AG04450 (cell line): ENCODE data around the gene TMEM132E. TPM values are rescaled to one million over a fixed set of nuclear protein-coding genes. Genes with fewer than 3 reads are reported as not detected.

ENCODE experiments used
- CTCF ChIA-PET: fragments of 300-600, 350-600 bp; formaldehyde crosslinking; extraction: SDS; loops from one replicate; lab custom pipeline; 2022; ENCODE audit warnings: antibody characterized with exemption, inconsistent platforms; lab: Charles Lee
- POLR2A ChIA-PET: fragments of 350-600 bp; formaldehyde crosslinking; extraction: SDS; loops from one replicate; lab custom pipeline; 2021; ENCODE audit warnings: antibody characterized with exemption, inconsistent platforms; lab: Yijun Ruan, JAX
- DNase-seq: peaks from one replicate; pipeline ENCODE4 v3.0.0-alpha.2; 2011; ENCODE audit warnings: low read depth, low spot score
- H3K27ac ChIP-seq: one replicate; pipeline ENCODE4 v1.5.1; 2012; ENCODE audit warnings: low read depth, low read length, control low read depth
- H3K27me3 ChIP-seq: one replicate; pipeline ENCODE4 v1.6.0; 2012; ENCODE audit warnings: low read length; ENCODE audit not compliant: control insufficient read depth, insufficient read depth
- H3K4me3 ChIP-seq: 2 replicates; pipeline ENCODE4 v1.5.1; 2011; ENCODE audit warnings: mild to moderate bottlenecking, low read depth, low read length, control low read depth
- H3K9me3 ChIP-seq: 2 replicates; pipeline ENCODE4 v1.5.1; 2012; ENCODE audit warnings: low read length; ENCODE audit not compliant: control insufficient read depth, insufficient read depth
- CTCF ChIP-seq: IDR thresholded peaks from 2 replicates; pipeline ENCODE4 v1.5.1; 2011; ENCODE audit warnings: low read depth, low read length, control low read depth, inconsistent platforms
- polyA plus RNA-seq: library from polyadenylated mRNA; depleted of rRNA; stranded (reverse); fragments of >200 nt; gene quantifications from 2 replicates; pipeline ENCODE4 v1.2.3, GENCODE V29; 2011

TMEM132E gene
- polyA plus RNA-seq, 1 experiment = not detected

GRCh38 chr17:34622862-34623623 is 43.7 kb downstream of the TMEM132E start:
- TF ChIP-seq CTCF = no peak
- Histone ChIP-seq H3K4me3 (no peak overlapping the region), H3K27ac (no peak overlapping the region), H3K9me3 (no peaks in the 10 kb centered on the region), H3K27me3 (peaks cover 20% of the 10 kb centered on the region)
- DNase-seq = no peak
- ChIA-PET POLR2A (no interaction called here), CTCF (no interaction called here)

GRCh38 chr17:34623856-34624766 is 44.7 kb downstream of the TMEM132E start:
- Histone ChIP-seq H3K4me3 (no peak overlapping the region), H3K27me3 (peaks cover 20% of the 10 kb centered on the region), H3K9me3 (no peaks in the 10 kb centered on the region), H3K27ac (no peak overlapping the region)
- no peak for TF ChIP-seq CTCF
- DNase-seq = no peak
- ChIA-PET CTCF (no interaction called here), POLR2A (no interaction called here)

- no peak for TF ChIP-seq CTCF
- DNase-seq = no peak
Measured at GRCh38 chr17:34624767-34625383, 45.5 kb downstream of the TMEM132E start.

GRCh38 chr17:34626121-34626681 is 46.8 kb downstream of the TMEM132E start:
- no peak for DNase-seq
- Histone ChIP-seq H3K4me3 (no peak overlapping the region), H3K27ac (no peak overlapping the region), H3K27me3 (peaks cover 22% of the 10 kb centered on the region), H3K9me3 (no peaks in the 10 kb centered on the region)
- ChIA-PET POLR2A (no interaction called here), CTCF (no interaction called here)
- no peak for TF ChIP-seq CTCF

More at GRCh38 chr17:34624767-34625383, 45.5 kb downstream of the TMEM132E start:
- peaks cover 22% of the 10 kb centered on the region for H3K27me3 ChIP-seq
- ChIA-PET POLR2A (no interaction called here), CTCF (no interaction called here)
- H3K27ac ChIP-seq = no peak overlapping the region
- H3K9me3 ChIP-seq = no peaks in the 10 kb centered on the region
- H3K4me3 ChIP-seq = no peak overlapping the region
